Medulla oblongata (tissue), 1 donor: Measurements from ENCODE around the gene ALG2.

ENCODE experiments used
- DNase-seq: peaks from one replicate; pipeline ENCODE4 v3.0.0-alpha.2; 2015; ENCODE audit errors: extremely low spot score

ALG2 gene

GRCh38 chr9:99172124-99173091 is 49.3 kb downstream of the ALG2 start:
- no peak for DNase-seq

DNA sequence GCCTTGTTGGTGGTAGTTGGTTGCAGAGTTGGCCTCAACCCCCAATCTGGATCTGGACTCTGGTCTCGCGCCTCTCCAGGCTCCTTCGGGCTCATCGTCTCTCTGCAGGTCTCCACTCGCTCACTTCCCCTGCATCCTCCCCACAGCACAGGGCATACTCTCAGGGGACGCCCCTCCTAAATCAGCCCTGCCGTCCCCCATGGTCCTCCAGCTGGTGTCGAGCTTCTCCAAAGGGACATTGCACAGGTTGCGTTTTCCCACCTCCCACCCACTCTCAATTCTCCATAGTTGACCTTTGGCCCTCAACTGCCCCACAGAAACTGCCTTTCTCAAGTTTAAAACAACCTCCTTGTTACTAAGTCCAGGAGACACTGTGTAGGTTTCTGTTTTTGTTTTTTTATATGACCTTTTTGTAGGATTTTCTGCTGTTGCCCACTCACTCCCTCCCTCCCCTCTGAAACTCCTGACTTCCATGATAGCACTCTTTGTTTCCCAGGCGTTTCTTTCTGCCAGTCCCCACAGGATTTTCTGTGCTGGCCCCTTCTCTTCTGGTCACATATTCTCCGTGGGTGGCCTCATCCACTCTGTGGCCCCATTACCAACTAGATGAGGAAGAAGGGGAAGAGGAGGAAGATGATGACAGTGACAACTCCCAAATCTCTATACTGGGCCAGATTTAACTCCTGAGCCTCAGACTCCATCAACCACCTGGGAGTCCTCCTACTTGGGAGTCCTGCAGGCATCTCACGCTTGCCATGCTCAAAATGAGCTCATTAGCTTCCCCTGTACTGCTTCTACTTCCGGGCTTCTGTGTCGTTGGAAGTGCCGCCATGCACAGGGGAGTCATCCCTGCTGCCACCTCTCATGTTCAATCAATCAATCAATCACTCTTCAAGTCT is 50.3 kb downstream of the ALG2 start:
- no peak for DNase-seq

GRCh38 chr9:99169982-99170761 is 51.6 kb downstream of the ALG2 start:
- no peak for DNase-seq

DNA sequence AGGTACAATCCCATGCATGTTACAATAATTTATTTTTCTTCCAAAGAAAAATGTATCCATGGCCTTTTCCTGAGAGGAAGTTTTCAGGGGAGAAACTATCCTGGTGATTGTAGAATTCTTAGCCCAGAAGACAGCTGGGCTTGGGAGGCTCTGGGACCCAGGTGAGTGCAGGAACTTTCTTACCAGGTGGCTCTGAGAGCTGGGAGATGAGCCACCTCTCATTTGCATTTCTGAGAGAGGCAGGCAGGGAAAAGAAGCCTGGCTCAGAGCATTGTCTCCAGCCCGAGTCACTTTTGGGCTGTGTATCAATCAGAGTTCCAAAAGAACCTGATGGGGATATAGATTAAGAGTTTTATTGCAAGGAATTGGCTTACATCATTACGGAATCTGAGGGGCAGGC is 52.7 kb downstream of the ALG2 start:
- DNase-seq = no peak

- no peak for DNase-seq
Observed at GRCh38 chr9:99167694-99168093, 54.0 kb downstream of the ALG2 start.

DNA sequence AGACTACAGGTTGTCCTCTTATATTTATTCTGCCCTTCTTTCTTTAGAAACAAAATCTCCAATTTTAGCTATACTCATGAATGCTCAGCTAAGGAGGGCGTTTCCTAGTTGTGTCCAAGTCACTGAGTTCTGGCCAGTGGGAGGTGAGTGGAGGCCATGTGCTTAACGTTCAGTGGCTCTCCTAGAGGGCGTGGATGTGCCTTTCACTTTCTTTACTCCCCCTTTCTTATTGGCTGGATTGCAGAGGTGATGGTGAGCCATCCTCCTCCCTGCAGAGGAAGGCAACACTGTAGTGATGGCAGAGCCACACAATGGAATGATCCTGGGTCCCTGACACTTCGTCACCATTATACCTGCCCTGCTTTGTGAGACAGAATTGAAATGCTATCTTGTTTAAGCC is 54.6 kb downstream of the ALG2 start:
- no peak for DNase-seq
